K562 (cell line): ENCODE data around the gene FAM3C. TPM values are rescaled to one million over a fixed set of nuclear protein-coding genes. Genes with fewer than 3 reads are reported as not detected.
A peak's percentile ranks its signal among the peaks of the same experiment; 100 is the strongest.

Experiments
- BMI1 ChIP-seq: fragments of 150-350 bp; IDR thresholded peaks from 2 replicates; pipeline ENCODE4 v1.6.1; 2014; ENCODE audit warnings: low read length
- HSF4 ChIP-seq: fragments of 250-450 bp; sonication (Bioruptor Pico); IDR thresholded peaks from 2 replicates; pipeline ENCODE4 v2.1.2; 2022; ENCODE audit warnings: mild to moderate bottlenecking, moderate library complexity, borderline replicate concordance
- OTX1 ChIP-seq: fragments of 450-650 bp; formaldehyde crosslinking; IDR thresholded peaks from 2 replicates; pipeline ENCODE4 v1.4.0; 2022; ENCODE audit warnings: mild to moderate bottlenecking
- RAD21 ChIP-seq, 2 experiments: fragments of 250-450 bp in 1 of 2; fragments of 450-650 bp in 1 of 2; sonication (Bioruptor Pico) in 1 of 2; formaldehyde crosslinking in 1 of 2; IDR thresholded peaks in 1 of 2; conservative IDR thresholded peaks in 1 of 2; 2 replicates each; pipeline versions ENCODE4 v1.4.0 to v1.8.0; 2020 to 2022; ENCODE audit warnings: mild to moderate bottlenecking in 2 of 2, moderate library complexity in 1 of 2
- SMARCA4 ChIP-seq: fragments of 450-650 bp; IDR thresholded peaks from 2 replicates; pipeline ENCODE4 v1.6.1; 2016
- polyA plus RNA-seq, 8 experiments: library from polyadenylated mRNA; depleted of rRNA in 4 of 8; stranded (reverse) in 5 of 8; unstranded in 3 of 8; fragments of >200 nt; fragmentation: Nextera tagmentation in 2 of 8; fragmentation: Illumina TruSeq in 1 of 8; extraction: Ambion mirVana in 2 of 8; extraction: Trizol in 1 of 8; gene quantifications; 2 replicates each; pipeline versions ENCODE4 v1.2.1 to v1.2.3, GENCODE V29; 2011 to 2014; ENCODE audit warnings: inconsistent platforms in 1 of 8, missing spikeins in 1 of 8
- total RNA-seq, 7 experiments: library from RNA; depleted of rRNA in 6 of 7; stranded (reverse); fragments of >200 nt in 6 of 7; fragmentation: Illumina TruSeq in 2 of 7; extraction: Trizol in 2 of 7; gene quantifications; 2 replicates each; pipeline versions ENCODE4 v1.2.1 to v1.2.3, GENCODE V29; 2011 to 2021; ENCODE audit warnings: low replicate concordance in 1 of 7
- TF ChIP-seq, protein P1 (sequence below), 2 experiments: IDR thresholded peaks in 1 of 2; conservative IDR thresholded peaks in 1 of 2; 2 replicates each; pipeline ENCODE4 v1.6.1; 2016; ENCODE audit warnings: low read depth in 2 of 2, mild to moderate bottlenecking in 1 of 2, missing compliant biosample characterization in 1 of 2, missing genetic modification characterization in 1 of 2, moderate library complexity in 1 of 2
- TF ChIP-seq, protein P2 (sequence below), 3 experiments: IDR thresholded peaks in 2 of 3; conservative IDR thresholded peaks in 1 of 3; 2 replicates each; pipeline ENCODE4 v1.5.1; 2011 to 2012; ENCODE audit warnings: low read length in 3 of 3, mild to moderate bottlenecking in 3 of 3, control low read depth in 2 of 3, improper control_type of control experiment in 1 of 3, inconsistent platforms in 1 of 3, low read depth in 1 of 3, mixed read lengths in 1 of 3, moderate library complexity in 1 of 3; ENCODE audit not compliant: insufficient read depth in 2 of 3
- TF ChIP-seq, protein P3 (sequence below): fragments of 450-650 bp; IDR thresholded peaks from 2 replicates; pipeline ENCODE4 v1.6.1; 2018; ENCODE audit warnings: mild to moderate bottlenecking, low read depth; ENCODE audit not compliant: partially characterized antibody
- TF ChIP-seq, protein P4 (sequence below): fragments of 250-450 bp; sonication (Bioruptor Pico); IDR thresholded peaks from 2 replicates; pipeline ENCODE4 v1.5.1; 2021; ENCODE audit warnings: mild to moderate bottlenecking
- TF ChIP-seq, protein P5 (sequence below): fragments of 450-650 bp; IDR thresholded peaks from 2 replicates; pipeline ENCODE4 v1.6.1; 2017; ENCODE audit warnings: antibody characterized with exemption, mild to moderate bottlenecking

Gene FAM3C
- total and polyA plus RNA-seq, 9 of the 15 experiments (the other 6 are each of a cell fraction or from before 2014, with no cell fraction given) = 10.6 to 42.6 (median 30.0) TPM

DNA sequence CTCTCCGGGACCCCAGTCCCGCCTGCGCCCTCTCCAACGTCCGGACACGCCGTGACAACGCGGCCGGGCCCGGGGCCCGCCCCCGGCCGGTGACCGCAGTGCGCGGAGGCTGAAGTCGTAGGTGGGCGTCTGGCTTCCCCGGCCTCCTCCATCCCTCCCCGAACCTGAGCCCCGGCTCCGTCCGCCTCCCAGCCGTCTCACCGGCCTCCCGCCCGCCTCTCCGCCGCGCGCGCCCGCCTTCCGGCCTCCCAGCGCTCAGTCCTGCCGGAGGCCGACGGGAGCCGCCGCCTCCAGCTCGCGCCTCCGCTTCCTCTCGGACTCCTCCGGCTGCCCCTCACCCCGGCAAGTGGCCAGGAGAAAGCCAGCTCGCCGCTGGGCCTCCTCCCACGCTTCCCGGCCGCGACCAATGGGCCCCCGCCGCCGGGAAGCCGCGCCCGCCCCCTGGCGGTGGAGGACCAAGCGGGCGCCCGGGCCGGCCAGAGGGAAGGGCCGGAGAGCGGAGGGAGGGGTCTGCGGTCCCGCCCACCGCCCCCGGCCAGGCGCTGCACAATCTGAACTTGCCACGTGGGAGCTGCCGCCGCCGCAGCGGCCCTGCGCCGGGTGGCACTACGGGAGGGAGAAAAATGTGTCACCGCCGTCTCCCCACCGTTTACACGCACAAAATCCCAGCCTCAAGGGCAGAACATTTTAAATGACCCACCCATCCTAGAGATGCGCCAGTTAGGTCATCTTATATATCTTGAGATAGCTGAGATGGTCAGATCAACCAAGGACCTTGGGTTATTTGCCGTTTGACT is at the start of gene FAM3C (continued):
- TF ChIP-seq, protein P1, sequence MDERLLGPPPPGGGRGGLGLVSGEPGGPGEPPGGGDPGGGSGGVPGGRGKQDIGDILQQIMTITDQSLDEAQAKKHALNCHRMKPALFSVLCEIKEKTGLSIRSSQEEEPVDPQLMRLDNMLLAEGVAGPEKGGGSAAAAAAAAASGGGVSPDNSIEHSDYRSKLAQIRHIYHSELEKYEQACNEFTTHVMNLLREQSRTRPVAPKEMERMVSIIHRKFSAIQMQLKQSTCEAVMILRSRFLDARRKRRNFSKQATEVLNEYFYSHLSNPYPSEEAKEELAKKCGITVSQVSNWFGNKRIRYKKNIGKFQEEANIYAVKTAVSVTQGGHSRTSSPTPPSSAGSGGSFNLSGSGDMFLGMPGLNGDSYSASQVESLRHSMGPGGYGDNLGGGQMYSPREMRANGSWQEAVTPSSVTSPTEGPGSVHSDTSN (CRISPR knock-in tag; IDR thresholded peaks at IDR 0.05; ENCODE audit: low read depth) = no peak
- TF ChIP-seq, protein P1 (tag; conservative IDR thresholded peaks at IDR 0.05; ENCODE audit: low read depth) = no peak
- TF ChIP-seq, protein P2, sequence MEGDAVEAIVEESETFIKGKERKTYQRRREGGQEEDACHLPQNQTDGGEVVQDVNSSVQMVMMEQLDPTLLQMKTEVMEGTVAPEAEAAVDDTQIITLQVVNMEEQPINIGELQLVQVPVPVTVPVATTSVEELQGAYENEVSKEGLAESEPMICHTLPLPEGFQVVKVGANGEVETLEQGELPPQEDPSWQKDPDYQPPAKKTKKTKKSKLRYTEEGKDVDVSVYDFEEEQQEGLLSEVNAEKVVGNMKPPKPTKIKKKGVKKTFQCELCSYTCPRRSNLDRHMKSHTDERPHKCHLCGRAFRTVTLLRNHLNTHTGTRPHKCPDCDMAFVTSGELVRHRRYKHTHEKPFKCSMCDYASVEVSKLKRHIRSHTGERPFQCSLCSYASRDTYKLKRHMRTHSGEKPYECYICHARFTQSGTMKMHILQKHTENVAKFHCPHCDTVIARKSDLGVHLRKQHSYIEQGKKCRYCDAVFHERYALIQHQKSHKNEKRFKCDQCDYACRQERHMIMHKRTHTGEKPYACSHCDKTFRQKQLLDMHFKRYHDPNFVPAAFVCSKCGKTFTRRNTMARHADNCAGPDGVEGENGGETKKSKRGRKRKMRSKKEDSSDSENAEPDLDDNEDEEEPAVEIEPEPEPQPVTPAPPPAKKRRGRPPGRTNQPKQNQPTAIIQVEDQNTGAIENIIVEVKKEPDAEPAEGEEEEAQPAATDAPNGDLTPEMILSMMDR (IDR thresholded peaks at IDR 0.05 in 2 of 3, conservative IDR thresholded peaks at IDR 0.05 in 1 of 3; ENCODE audit: insufficient read depth in 2 of 3, low read depth in 1 of 3, low read length in 3 of 3) = peak; percentile 92 to 95 (median 93)
- TF ChIP-seq BMI1 (peak; percentile 33; the same call in 1 of the 2 replicates), SMARCA4 (peak; percentile 52; the same call in 1 of the 2 replicates), HSF4 (CRISPR knock-in tag) (no peak), RAD21 (CRISPR knock-in tag; conservative IDR thresholded peaks at IDR 0.05 in 1 of 2, IDR thresholded peaks at IDR 0.05 in 1 of 2) (peak; percentile 54 to 69), OTX1 (CRISPR knock-in tag) (peak; percentile 58; the same call in 1 of the 2 replicates)
- TF ChIP-seq, protein P3, sequence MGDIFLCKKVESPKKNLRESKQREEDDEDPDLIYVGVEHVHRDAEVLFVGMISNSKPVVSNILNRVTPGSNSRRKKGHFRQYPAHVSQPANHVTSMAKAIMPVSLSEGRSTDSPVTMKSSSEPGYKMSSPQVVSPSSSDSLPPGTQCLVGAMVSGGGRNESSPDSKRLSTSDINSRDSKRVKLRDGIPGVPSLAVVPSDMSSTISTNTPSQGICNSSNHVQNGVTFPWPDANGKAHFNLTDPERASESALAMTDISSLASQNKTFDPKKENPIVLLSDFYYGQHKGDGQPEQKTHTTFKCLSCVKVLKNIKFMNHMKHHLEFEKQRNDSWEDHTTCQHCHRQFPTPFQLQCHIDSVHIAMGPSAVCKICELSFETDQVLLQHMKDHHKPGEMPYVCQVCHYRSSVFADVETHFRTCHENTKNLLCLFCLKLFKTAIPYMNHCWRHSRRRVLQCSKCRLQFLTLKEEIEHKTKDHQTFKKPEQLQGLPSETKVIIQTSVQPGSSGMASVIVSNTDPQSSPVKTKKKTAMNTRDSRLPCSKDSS = no peak
- TF ChIP-seq, protein P4, sequence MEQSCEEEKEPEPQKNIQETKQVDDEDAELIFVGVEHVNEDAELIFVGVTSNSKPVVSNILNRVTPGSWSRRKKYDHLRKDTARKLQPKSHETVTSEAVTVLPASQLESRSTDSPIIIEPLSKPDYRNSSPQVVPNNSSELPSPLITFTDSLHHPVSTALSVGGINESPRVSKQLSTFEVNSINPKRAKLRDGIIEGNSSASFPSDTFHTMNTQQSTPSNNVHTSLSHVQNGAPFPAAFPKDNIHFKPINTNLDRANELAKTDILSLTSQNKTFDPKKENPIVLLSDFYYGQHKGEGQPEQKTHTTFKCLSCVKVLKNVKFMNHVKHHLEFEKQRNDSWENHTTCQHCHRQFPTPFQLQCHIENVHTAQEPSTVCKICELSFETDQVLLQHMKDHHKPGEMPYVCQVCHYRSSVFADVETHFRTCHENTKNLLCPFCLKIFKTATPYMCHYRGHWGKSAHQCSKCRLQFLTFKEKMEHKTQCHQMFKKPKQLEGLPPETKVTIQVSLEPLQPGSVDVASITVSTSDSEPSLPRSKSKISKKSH (CRISPR knock-in tag) = no peak; the same call in 1 of the 2 replicates
- TF ChIP-seq, protein P5, sequence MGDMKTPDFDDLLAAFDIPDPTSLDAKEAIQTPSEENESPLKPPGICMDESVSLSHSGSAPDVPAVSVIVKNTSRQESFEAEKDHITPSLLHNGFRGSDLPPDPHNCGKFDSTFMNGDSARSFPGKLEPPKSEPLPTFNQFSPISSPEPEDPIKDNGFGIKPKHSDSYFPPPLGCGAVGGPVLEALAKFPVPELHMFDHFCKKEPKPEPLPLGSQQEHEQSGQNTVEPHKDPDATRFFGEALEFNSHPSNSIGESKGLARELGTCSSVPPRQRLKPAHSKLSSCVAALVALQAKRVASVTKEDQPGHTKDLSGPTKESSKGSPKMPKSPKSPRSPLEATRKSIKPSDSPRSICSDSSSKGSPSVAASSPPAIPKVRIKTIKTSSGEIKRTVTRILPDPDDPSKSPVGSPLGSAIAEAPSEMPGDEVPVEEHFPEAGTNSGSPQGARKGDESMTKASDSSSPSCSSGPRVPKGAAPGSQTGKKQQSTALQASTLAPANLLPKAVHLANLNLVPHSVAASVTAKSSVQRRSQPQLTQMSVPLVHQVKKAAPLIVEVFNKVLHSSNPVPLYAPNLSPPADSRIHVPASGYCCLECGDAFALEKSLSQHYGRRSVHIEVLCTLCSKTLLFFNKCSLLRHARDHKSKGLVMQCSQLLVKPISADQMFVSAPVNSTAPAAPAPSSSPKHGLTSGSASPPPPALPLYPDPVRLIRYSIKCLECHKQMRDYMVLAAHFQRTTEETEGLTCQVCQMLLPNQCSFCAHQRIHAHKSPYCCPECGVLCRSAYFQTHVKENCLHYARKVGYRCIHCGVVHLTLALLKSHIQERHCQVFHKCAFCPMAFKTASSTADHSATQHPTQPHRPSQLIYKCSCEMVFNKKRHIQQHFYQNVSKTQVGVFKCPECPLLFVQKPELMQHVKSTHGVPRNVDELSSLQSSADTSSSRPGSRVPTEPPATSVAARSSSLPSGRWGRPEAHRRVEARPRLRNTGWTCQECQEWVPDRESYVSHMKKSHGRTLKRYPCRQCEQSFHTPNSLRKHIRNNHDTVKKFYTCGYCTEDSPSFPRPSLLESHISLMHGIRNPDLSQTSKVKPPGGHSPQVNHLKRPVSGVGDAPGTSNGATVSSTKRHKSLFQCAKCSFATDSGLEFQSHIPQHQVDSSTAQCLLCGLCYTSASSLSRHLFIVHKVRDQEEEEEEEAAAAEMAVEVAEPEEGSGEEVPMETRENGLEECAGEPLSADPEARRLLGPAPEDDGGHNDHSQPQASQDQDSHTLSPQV = peak; percentile 80
